Sigmoid colon (tissue), 7 donors: ENCODE data around the gene GTPBP2. TPM values are rescaled to one million over a fixed set of nuclear protein-coding genes. Genes with fewer than 3 reads are reported as not detected.
"Not testable (repeated sequence)": the region's sequence is repeated elsewhere in the genome, so short reads cannot be mapped to it uniquely, and the experiment has no call there.

Experiments
- DNase-seq: peaks from one replicate; pipeline ENCODE4 v3.0.0-alpha.2; 2019
- H3K27ac ChIP-seq, 4 donors: fragments of 200-600 bp; sonication (generic); one replicate each; pipeline ENCODE4 v1.5.1; 2016 to 2019; ENCODE audit warnings: mild to moderate bottlenecking in 1 of 4
- H3K27me3 ChIP-seq, 3 donors: fragments of 200-600 bp; sonication (generic); one replicate each; pipeline ENCODE4 v1.5.1; 2019; ENCODE audit warnings: mild to moderate bottlenecking in 1 of 3
- H3K36me3 ChIP-seq, 4 donors: fragments of 200-600 bp; sonication (generic); one replicate each; pipeline ENCODE4 v1.5.1; 2016 to 2019
- H3K4me1 ChIP-seq, 4 donors: fragments of 200-600 bp; sonication (generic); one replicate each; pipeline ENCODE4 v1.5.1; 2017 to 2019
- H3K4me3 ChIP-seq, 4 donors: fragments of 200-600 bp; sonication (generic); one replicate each; pipeline ENCODE4 v1.5.1; 2017 to 2019; ENCODE audit warnings: mild to moderate bottlenecking in 2 of 4, moderate library complexity in 1 of 4
- H3K9me3 ChIP-seq, 4 donors: fragments of 200-600 bp in 3 of 4; sonication (generic) in 3 of 4; one replicate each; pipeline versions ENCODE4 v1.5.1 to v1.6.1; 2013 to 2019
- CTCF ChIP-seq, 4 experiments: fragments of 450-650 bp in 3 of 4; fragments of 200-600 bp in 1 of 4; IDR thresholded peaks; one replicate each; pipeline ENCODE4 v1.5.1; 2016 to 2019; ENCODE audit warnings: antibody characterized with exemption in 4 of 4, mild to moderate bottlenecking in 3 of 4, moderate library complexity in 2 of 4
- EP300 ChIP-seq, 4 donors: sonication (generic); formaldehyde crosslinking; IDR thresholded peaks; one replicate each; pipeline ENCODE4 v1.6.1; 2017; ENCODE audit warnings: antibody characterized with exemption in 4 of 4
- POLR2A ChIP-seq, 2 donors: fragments of 450-650 bp; IDR thresholded peaks; one replicate each; pipeline ENCODE4 v1.6.1; 2016; ENCODE audit warnings: antibody characterized with exemption in 2 of 2, mild to moderate bottlenecking in 2 of 2, moderate library complexity in 2 of 2
- POLR2AphosphoS5 ChIP-seq, 4 donors: sonication (generic); formaldehyde crosslinking; IDR thresholded peaks; one replicate each; pipeline ENCODE4 v1.6.1; 2017; ENCODE audit warnings: antibody characterized with exemption in 4 of 4
- WGBS, 2 donors: extraction: QIAGEN DNeasy Blood & Tissue Kit; methylation state at CpG; one replicate each; pipeline ENCODE4 v1.1.7; 2013; 5-methylcytosine and 5-hydroxymethylcytosine counted together
- intact Hi-C: fragments of 100-400 bp; cut with DNase I; formaldehyde crosslinking; loops from one replicate; pipeline ENCODE4 v1.15.1; 2023
- polyA plus RNA-seq, 3 donors: library from polyadenylated mRNA; stranded (reverse); fragments of 200-250 nt; gene quantifications; one replicate each; pipeline ENCODE4 v1.2.3, GENCODE V29; 2013
- total RNA-seq, 4 donors: library from RNA; depleted of rRNA; stranded (reverse); fragments of >200 nt; gene quantifications; one replicate each; pipeline ENCODE4 v1.1.0, GENCODE V29; 2016
- donor health status: healthy with polysubstance abuse.
- donor health status: Bipolar disorder and iron deficiency.
- donor health status: healthy.

GTPBP2 gene
- total and polyA plus RNA-seq, 7 donors, result 26.8 to 71.0 (median 36.6) TPM

- Histone ChIP-seq H3K4me3 (no peak overlapping the region), H3K27ac (no peak overlapping the region), H3K9me3 (no peaks in the 10 kb centered on the region), H3K4me1 (no peaks in the 10 kb centered on the region), H3K27me3 (no peaks in the 10 kb centered on the region), H3K36me3 (peaks cover 0 to 24% (median 0%) of the 10 kb centered on the region in 4 donors)
- TF ChIP-seq POLR2A (IDR thresholded peaks at IDR 0.05) (no peak), EP300 (IDR thresholded peaks at IDR 0.05) (no peak), POLR2AphosphoS5 (IDR thresholded peaks at IDR 0.05) (no peak), CTCF (IDR thresholded peaks at IDR 0.05) (no peak)
- 91 to 93% methylated on average over 1 of the region's 1 CpG for WGBS, 2 donors
- no peak for DNase-seq
- intact Hi-C loops, result no loop called here
Observed at GRCh38 chr6:43593938-43594337, 35.1 kb downstream of the GTPBP2 start.

- intact Hi-C loops, H3K4me3 ChIP-seq, H3K4me1 ChIP-seq, H3K27me3 ChIP-seq, DNase-seq, H3K9me3 ChIP-seq, H3K27ac ChIP-seq: not testable (repeated sequence)
- peaks cover 0 to 55% (median 13%) of the 10 kb centered on the region in 4 donors for H3K36me3 ChIP-seq
- WGBS, 2 donors, result 96 to 100% methylated on average over 1 of the region's 1 CpG
Observed at GRCh38 chr6:43589564-43589963, 39.5 kb downstream of the GTPBP2 start.

GRCh38 chr6:43588194-43588593 is 40.9 kb downstream of the GTPBP2 start:
- 98% methylated on average over 5 of the region's 5 CpGs for WGBS, 2 donors
- H3K27ac ChIP-seq, result no peak overlapping the region
- no peaks in the 10 kb centered on the region for H3K4me1 ChIP-seq
- peaks cover 0 to 68% (median 19%) of the 10 kb centered on the region in 4 donors for H3K36me3 ChIP-seq
- no peak overlapping the region for H3K4me3 ChIP-seq
- intact Hi-C loops, result no loop called here
- TF ChIP-seq EP300 (IDR thresholded peaks at IDR 0.05), result no peak
- TF ChIP-seq POLR2A (IDR thresholded peaks at IDR 0.05), result no peak
- TF ChIP-seq POLR2AphosphoS5 (IDR thresholded peaks at IDR 0.05), result no peak
- TF ChIP-seq CTCF (IDR thresholded peaks at IDR 0.05), result no peak
- no peaks in the 10 kb centered on the region for H3K9me3 ChIP-seq
- DNase-seq, result no peak
- no peaks in the 10 kb centered on the region for H3K27me3 ChIP-seq

GRCh38 chr6:43584892-43585570 is 44.0 kb downstream of the GTPBP2 start:
- H3K4me3 ChIP-seq, result no peak overlapping the region
- H3K36me3 ChIP-seq, result peaks cover 0 to 78% (median 19%) of the 10 kb centered on the region in 4 donors
- H3K4me1 ChIP-seq, result no peaks in the 10 kb centered on the region
- intact Hi-C loops, result no loop called here
- no peak for TF ChIP-seq CTCF (IDR thresholded peaks at IDR 0.05)
- TF ChIP-seq POLR2AphosphoS5 (IDR thresholded peaks at IDR 0.05), result no peak
- no peak for TF ChIP-seq POLR2A (IDR thresholded peaks at IDR 0.05)
- TF ChIP-seq EP300 (IDR thresholded peaks at IDR 0.05), result no peak
- no peaks in the 10 kb centered on the region for H3K27me3 ChIP-seq
- H3K27ac ChIP-seq, result no peak overlapping the region
- WGBS, 2 donors, result 87 to 91% methylated on average over 7 of the region's 7 CpGs
- no peak for DNase-seq
- no peaks in the 10 kb centered on the region for H3K9me3 ChIP-seq

GRCh38 chr6:43582911-43583310 is 46.2 kb downstream of the GTPBP2 start:
- intact Hi-C loops, result no loop called here
- no peak overlapping the region for H3K27ac ChIP-seq
- no peaks in the 10 kb centered on the region for H3K9me3 ChIP-seq
- H3K36me3 ChIP-seq, result peaks cover 0 to 58% (median 19%) of the 10 kb centered on the region in 4 donors
- peaks cover 0 to 5% (median under 1%) of the 10 kb centered on the region in 4 donors for H3K4me1 ChIP-seq
- WGBS, 2 donors, result 87 to 89% methylated on average over 5 of the region's 5 CpGs
- no peak for DNase-seq
- no peaks in the 10 kb centered on the region for H3K27me3 ChIP-seq
- no peak for TF ChIP-seq POLR2AphosphoS5 (IDR thresholded peaks at IDR 0.05)
- TF ChIP-seq EP300 (IDR thresholded peaks at IDR 0.05), result no peak
- no peak for TF ChIP-seq POLR2A (IDR thresholded peaks at IDR 0.05)
- TF ChIP-seq CTCF (IDR thresholded peaks at IDR 0.05), result no peak
- no peak overlapping the region for H3K4me3 ChIP-seq
